ENCODE results near the gene COPA. TPM values are rescaled to one million over a fixed set of nuclear protein-coding genes. Genes with fewer than 3 reads are reported as not detected.

The COPA gene
- total RNA-seq, 2 experiments from 2014 or later, result 117 to 118 TPM

- no peak overlapping the region for H3K27ac Mint-ChIP-seq
- H3K27me3 Mint-ChIP-seq, result no peaks in the 10 kb centered on the region
- ATAC-seq (no peak), DNase-seq (no peak)
- no peak overlapping the region for H3K4me3 Mint-ChIP-seq
- H3K36me3 Mint-ChIP-seq (ENCODE audit: low read depth), result peaks cover 26% of the 10 kb centered on the region
- intact Hi-C loops (cut with micrococcal nuclease), result no loop called here
- TF ChIP-seq, protein P1, sequence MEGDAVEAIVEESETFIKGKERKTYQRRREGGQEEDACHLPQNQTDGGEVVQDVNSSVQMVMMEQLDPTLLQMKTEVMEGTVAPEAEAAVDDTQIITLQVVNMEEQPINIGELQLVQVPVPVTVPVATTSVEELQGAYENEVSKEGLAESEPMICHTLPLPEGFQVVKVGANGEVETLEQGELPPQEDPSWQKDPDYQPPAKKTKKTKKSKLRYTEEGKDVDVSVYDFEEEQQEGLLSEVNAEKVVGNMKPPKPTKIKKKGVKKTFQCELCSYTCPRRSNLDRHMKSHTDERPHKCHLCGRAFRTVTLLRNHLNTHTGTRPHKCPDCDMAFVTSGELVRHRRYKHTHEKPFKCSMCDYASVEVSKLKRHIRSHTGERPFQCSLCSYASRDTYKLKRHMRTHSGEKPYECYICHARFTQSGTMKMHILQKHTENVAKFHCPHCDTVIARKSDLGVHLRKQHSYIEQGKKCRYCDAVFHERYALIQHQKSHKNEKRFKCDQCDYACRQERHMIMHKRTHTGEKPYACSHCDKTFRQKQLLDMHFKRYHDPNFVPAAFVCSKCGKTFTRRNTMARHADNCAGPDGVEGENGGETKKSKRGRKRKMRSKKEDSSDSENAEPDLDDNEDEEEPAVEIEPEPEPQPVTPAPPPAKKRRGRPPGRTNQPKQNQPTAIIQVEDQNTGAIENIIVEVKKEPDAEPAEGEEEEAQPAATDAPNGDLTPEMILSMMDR (IDR thresholded peaks at IDR 0.05), result no peak
- CTCF ChIA-PET, result interaction anchor here (1.5 to 8.6 kb wide), 2 partner anchors 17 to 18 kb away, joined by 5 to 41 read pairs; no protein-coding TSS in a partner anchor
- POLR2A ChIA-PET, result interaction anchor here (0.9 kb wide), 1 partner anchor 8 kb away, joined by 3 read pairs; no protein-coding TSS in a partner anchor
- no peaks in the 10 kb centered on the region for H3K9me3 Mint-ChIP-seq
- H3K4me1 Mint-ChIP-seq (ENCODE audit: low read depth), result no peaks in the 10 kb centered on the region
Measured at GRCh38 chr1:160359559-160360226, 16.6 kb upstream of the COPA start.

GRCh38 chr1:160358073-160358472 is 15.0 kb upstream of the COPA start:
- no peak overlapping the region for H3K27ac Mint-ChIP-seq
- ChIA-PET CTCF (interaction anchor here (1.5 kb wide), 1 partner anchor 19 kb away, joined by 5 read pairs; no protein-coding TSS in a partner anchor), POLR2A (interaction anchor here (0.6 to 1.3 kb wide), 3 partner anchors 13 to 259 kb away, joined by 3 read pairs; no protein-coding TSS in a partner anchor)

DNA sequence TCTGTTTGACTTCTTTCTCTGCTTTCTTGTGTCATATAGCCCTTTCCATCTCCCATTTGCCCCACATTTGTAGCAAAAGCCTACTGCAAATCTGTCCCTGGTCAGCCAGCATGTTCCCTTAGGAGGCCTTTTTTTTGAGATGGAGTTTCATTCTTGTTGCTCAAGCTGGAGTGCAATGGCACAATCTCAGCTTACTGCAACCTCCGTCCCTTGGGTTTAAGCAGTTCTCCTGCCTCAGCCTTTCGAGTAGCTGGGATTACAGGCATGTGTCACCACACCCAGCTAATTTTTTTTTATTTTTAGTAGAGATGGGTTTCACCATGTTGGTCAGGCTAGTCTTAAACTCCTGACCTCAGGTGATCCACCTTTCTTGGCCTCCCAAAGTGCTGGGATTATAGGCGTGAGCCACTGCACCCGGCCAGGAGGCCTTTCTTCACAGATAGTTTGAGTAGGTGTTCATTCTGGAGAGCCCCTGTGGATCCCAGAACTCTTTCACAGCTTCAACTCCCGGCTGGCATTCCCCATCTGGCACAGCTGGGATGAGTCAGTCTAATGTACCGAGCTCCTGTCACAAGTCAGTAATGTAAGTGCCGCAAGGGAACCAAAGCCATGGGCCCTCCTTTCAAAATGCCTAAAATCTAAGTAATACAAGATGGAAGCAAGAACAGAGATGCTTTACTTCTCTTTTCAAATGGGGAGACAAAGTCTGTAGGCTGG is 14.4 kb upstream of the COPA start:
- no peak for ATAC-seq
- Mint-ChIP-seq H3K36me3 (ENCODE audit: low read depth) (peaks cover 42% of the 10 kb centered on the region), H3K4me3 (no peak overlapping the region), H3K27ac (no peak overlapping the region), H3K4me1 (ENCODE audit: low read depth) (no peaks in the 10 kb centered on the region), H3K27me3 (no peaks in the 10 kb centered on the region), H3K9me3 (no peaks in the 10 kb centered on the region)
- TF ChIP-seq, protein P1 (IDR thresholded peaks at IDR 0.05), result no peak
- DNase-seq, result no peak
- intact Hi-C loops (cut with micrococcal nuclease), result no loop called here
- POLR2A ChIA-PET, result interaction anchor here (0.7 to 1.3 kb wide), 4 partner anchors 11 to 145 kb away, joined by 3 read pairs; no protein-coding TSS in a partner anchor
- CTCF ChIA-PET, result interaction anchor here (1.0 to 7.5 kb wide), 3 partner anchors 18 to 165 kb away, joined by 3 to 87 read pairs (median 4); no protein-coding TSS in a partner anchor

More at GRCh38 chr1:160358073-160358472, 15.0 kb upstream of the COPA start:
- no peaks in the 10 kb centered on the region for H3K27me3 Mint-ChIP-seq
- DNase-seq, result no peak
- ATAC-seq, result no peak
- peaks cover 37% of the 10 kb centered on the region for H3K36me3 Mint-ChIP-seq (ENCODE audit: low read depth)
- intact Hi-C loops (cut with micrococcal nuclease), result no loop called here
- H3K4me3 Mint-ChIP-seq, result no peak overlapping the region
- no peaks in the 10 kb centered on the region for H3K9me3 Mint-ChIP-seq
- TF ChIP-seq, protein P1 (IDR thresholded peaks at IDR 0.05), result no peak
- H3K4me1 Mint-ChIP-seq (ENCODE audit: low read depth), result no peaks in the 10 kb centered on the region

GRCh38 chr1:160354388-160354985 is 11.4 kb upstream of the COPA start:
- DNase-seq (peak; percentile 24), ATAC-seq (peak; percentile 70)
- Mint-ChIP-seq H3K4me3 (no peak overlapping the region), H3K4me1 (ENCODE audit: low read depth) (peaks cover 2% of the 10 kb centered on the region), H3K36me3 (ENCODE audit: low read depth) (peaks cover 48% of the 10 kb centered on the region), H3K27me3 (no peaks in the 10 kb centered on the region), H3K9me3 (no peaks in the 10 kb centered on the region), H3K27ac (no peak overlapping the region)
- ChIA-PET POLR2A (interaction anchor here (1.2 kb wide), 1 partner anchor 8 kb away, joined by 4 read pairs; no protein-coding TSS in a partner anchor), CTCF (interaction anchor here (0.7 to 7.5 kb wide), 22 partner anchors 9 to 322 kb away, joined by 3 to 87 read pairs (median 4); partner anchors contain the start of genes COPA and NCSTN)
- TF ChIP-seq, protein P1 (IDR thresholded peaks at IDR 0.05), result peak; percentile 11
- intact Hi-C loops (cut with micrococcal nuclease), result no loop called here
